ENCODE data around the gene NDUFA9.

Gene NDUFA9

GRCh38 chr12:4648501-4649357 is at the start of gene NDUFA9, which contains the start of gene AKAP3:
Gene NDUFA9 (plus strand): TSS chr12:4649114. CDS start chr12:4649127, 13 bp downstream.
Gene AKAP3 (minus strand): TSS chr12:4649051. CDS start chr12:4638196, 10,855 bp downstream.
- ATAC-seq (replicated peaks; ENCODE audit: extremely low read depth, poor library complexity, severe bottlenecking) (peak; percentile 90), DNase-seq (ENCODE audit: low spot score in 2 of 2) (peak; percentile 61)
- Mint-ChIP-seq H3K36me3 (ENCODE audit: insufficient read depth) (peaks cover 9% of the 10 kb centered on the region), H3K9me3 (no peaks in the 10 kb centered on the region), H3K27ac (ENCODE audit: low read depth) (peak within 1 kb of the TSS; percentile 90), H3K27me3 (no peaks in the 10 kb centered on the region), H3K4me1 (peaks cover 35% of the 10 kb centered on the region), H3K4me3 (peak within 1 kb of the TSS; percentile 93)

DNA sequence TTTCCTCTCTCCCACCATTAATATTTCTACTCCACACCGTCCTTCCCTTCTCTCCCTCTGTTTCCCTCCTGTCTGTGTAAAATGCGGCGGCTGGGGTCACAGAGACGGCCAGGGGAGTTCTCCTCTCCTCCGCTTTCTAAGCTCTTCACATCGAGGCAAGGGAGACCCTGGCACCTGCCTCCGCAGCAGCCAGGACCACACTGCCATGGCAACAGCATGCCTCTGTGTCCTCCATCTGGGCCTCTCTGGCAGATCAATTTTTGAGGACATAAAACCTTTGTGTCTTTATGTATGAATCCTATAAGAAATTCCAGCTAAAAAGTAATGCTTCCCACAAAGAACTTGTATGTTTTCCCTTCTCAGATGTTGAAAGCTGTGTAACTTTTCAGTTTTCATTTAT is 45.5 kb upstream of the NDUFA9 start:
- ATAC-seq (replicated peaks; ENCODE audit: extremely low read depth, poor library complexity, severe bottlenecking) (no peak), DNase-seq (ENCODE audit: low spot score in 2 of 2) (no peak)
- Mint-ChIP-seq H3K9me3 (no peaks in the 10 kb centered on the region), H3K4me3 (no peak overlapping the region), H3K36me3 (ENCODE audit: insufficient read depth) (peaks cover 10% of the 10 kb centered on the region), H3K27me3 (peaks cover 21% of the 10 kb centered on the region), H3K27ac (ENCODE audit: low read depth) (no peak overlapping the region), H3K4me1 (peaks cover 26% of the 10 kb centered on the region)

GRCh38 chr12:4603946-4604345 is 45.0 kb upstream of the NDUFA9 start:
- no peak overlapping the region for H3K4me3 Mint-ChIP-seq
- no peaks in the 10 kb centered on the region for H3K9me3 Mint-ChIP-seq
- H3K27ac Mint-ChIP-seq (ENCODE audit: low read depth), result no peak overlapping the region
- peaks cover 21% of the 10 kb centered on the region for H3K27me3 Mint-ChIP-seq
- peaks cover 10% of the 10 kb centered on the region for H3K36me3 Mint-ChIP-seq (ENCODE audit: insufficient read depth)
- H3K4me1 Mint-ChIP-seq, result peaks cover 26% of the 10 kb centered on the region
- DNase-seq (ENCODE audit: low spot score in 2 of 2), result no peak
- ATAC-seq (replicated peaks; ENCODE audit: extremely low read depth, poor library complexity, severe bottlenecking), result no peak

DNA sequence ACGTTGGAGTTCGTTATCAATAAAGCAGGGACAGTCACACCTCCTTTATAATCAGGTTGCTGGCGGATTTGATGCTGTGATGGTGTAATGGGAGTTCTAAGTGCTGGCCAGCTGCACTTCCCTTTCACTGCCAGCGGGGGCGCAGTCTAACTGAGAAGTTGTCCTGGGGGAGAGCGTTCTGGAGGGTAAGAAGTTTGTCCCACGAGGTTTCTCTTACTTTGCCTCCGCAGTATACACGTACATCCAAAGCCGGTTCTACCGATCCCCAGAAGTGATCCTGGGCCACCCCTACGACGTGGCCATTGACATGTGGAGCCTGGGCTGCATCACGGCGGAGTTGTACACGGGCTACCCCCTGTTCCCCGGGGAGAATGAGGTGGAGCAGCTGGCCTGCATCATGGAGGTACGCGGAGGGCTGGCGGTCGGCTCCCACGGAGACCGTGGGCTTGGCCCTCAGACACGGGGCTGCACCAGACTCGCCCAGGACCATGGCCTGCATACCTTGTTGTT is 44.2 kb upstream of the NDUFA9 start:
- peak; percentile 94 for ATAC-seq (replicated peaks; ENCODE audit: extremely low read depth, poor library complexity, severe bottlenecking)
- H3K9me3 Mint-ChIP-seq, result no peaks in the 10 kb centered on the region
- peaks cover 31% of the 10 kb centered on the region for H3K4me1 Mint-ChIP-seq
- H3K4me3 Mint-ChIP-seq, result peak overlapping the region; percentile 99
- peaks cover 21% of the 10 kb centered on the region for H3K27me3 Mint-ChIP-seq
- H3K27ac Mint-ChIP-seq (ENCODE audit: low read depth), result peak overlapping the region; percentile 92
- peaks cover 10% of the 10 kb centered on the region for H3K36me3 Mint-ChIP-seq (ENCODE audit: insufficient read depth)
- DNase-seq (ENCODE audit: low spot score in 2 of 2), result peak; percentile 65 to 66

DNA sequence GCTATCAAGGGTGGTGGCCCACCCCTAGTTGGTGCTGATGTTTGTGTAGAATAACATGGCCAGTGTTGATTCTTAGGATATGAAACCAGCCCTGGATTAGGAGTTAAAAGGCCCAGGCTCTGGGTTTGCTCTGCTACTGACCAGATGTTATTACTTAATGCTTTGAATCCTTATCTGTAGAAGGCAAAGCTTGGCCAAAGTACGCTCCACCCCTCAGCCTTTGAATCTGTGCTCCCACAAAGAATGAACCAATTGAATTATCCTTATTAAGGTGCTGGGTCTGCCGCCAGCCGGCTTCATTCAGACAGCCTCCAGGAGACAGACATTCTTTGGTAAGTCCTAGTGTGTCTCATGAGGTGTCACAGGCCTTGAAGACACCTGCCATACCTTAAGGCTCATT is 41.9 kb upstream of the NDUFA9 start:
- H3K9me3 Mint-ChIP-seq, result no peaks in the 10 kb centered on the region
- peaks cover 18% of the 10 kb centered on the region for H3K27me3 Mint-ChIP-seq
- H3K4me3 Mint-ChIP-seq, result no peak overlapping the region
- peaks cover 34% of the 10 kb centered on the region for H3K4me1 Mint-ChIP-seq
- H3K36me3 Mint-ChIP-seq (ENCODE audit: insufficient read depth), result peaks cover 14% of the 10 kb centered on the region
- ATAC-seq (replicated peaks; ENCODE audit: extremely low read depth, poor library complexity, severe bottlenecking) (no peak), DNase-seq (ENCODE audit: low spot score in 2 of 2) (no peak)
- H3K27ac Mint-ChIP-seq (ENCODE audit: low read depth), result peak overlapping the region; percentile 5

DNA sequence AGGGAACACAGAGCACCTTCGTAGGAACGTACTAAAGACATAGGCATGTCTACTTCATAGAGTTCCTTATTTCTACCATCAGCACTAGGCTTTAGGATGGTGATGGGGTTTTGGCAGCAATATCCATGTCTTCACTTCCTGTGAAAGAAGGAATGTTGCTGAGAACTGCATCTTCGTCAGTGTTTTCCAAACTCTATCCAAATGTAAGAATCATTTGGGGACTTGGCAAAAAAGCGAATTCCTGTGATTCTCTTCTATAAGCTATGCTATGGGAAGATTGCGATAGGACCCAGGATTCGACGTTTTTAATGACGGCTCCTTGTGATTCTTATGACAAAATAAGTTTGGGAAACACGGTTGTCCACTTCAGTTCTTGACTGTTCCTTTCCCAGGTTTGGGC is 39.8 kb upstream of the NDUFA9 start:
- Mint-ChIP-seq H3K4me3 (no peak overlapping the region), H3K27me3 (no peaks in the 10 kb centered on the region), H3K4me1 (peaks cover 34% of the 10 kb centered on the region), H3K9me3 (no peaks in the 10 kb centered on the region), H3K36me3 (ENCODE audit: insufficient read depth) (peaks cover 28% of the 10 kb centered on the region), H3K27ac (ENCODE audit: low read depth) (no peak overlapping the region)
- no peak for ATAC-seq (replicated peaks; ENCODE audit: extremely low read depth, poor library complexity, severe bottlenecking)
- no peak for DNase-seq (ENCODE audit: low spot score in 2 of 2)

DNA sequence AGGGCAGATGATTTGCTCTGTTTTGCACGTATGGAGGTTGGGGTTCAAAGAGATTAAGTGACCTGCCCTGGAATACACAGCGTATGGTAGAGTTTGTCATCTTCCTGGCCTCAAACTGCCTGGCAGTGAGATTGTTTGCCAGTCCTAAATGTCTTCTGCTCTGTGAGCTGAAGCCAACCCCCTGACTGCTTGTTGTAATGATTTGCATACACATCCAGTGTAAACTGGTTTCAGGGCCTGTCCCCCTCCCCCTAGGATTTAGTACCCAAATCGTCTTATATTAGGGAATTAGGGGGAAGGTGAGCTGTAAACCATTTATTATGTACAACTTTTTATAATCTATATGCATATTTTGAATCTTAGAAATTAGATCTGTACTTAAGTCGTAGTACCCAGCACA is 38.4 kb upstream of the NDUFA9 start:
- Mint-ChIP-seq H3K4me3 (no peak overlapping the region), H3K36me3 (ENCODE audit: insufficient read depth) (peaks cover 26% of the 10 kb centered on the region), H3K27me3 (no peaks in the 10 kb centered on the region), H3K4me1 (peaks cover 27% of the 10 kb centered on the region), H3K27ac (ENCODE audit: low read depth) (no peak overlapping the region), H3K9me3 (no peaks in the 10 kb centered on the region)
- DNase-seq (ENCODE audit: low spot score in 2 of 2) (no peak), ATAC-seq (replicated peaks; ENCODE audit: extremely low read depth, poor library complexity, severe bottlenecking) (no peak)

DNA sequence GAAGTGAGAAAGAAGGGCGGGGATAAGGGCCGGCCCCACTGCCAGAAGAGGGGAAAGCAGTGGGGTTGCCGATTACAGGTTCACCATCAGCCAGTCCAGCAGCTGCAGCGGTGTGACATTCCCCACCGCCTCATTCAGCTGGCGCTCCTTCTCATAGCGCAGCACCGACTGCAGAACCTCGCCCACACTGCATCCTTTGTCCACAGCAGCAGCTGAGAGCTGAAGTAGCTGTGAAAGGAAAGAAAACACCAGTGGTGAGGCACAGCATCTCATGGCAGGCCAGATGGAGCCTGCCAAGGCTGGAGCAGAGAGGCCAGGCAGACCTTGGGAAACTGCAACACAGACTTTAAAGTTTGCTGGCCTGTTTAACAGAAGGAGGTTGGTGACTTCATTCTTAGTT is 33.2 kb upstream of the NDUFA9 start:
- Mint-ChIP-seq H3K27me3 (no peaks in the 10 kb centered on the region), H3K36me3 (ENCODE audit: insufficient read depth) (peaks cover 23% of the 10 kb centered on the region), H3K4me1 (no peaks in the 10 kb centered on the region), H3K4me3 (no peak overlapping the region), H3K9me3 (no peaks in the 10 kb centered on the region), H3K27ac (ENCODE audit: low read depth) (no peak overlapping the region)
- ATAC-seq (replicated peaks; ENCODE audit: extremely low read depth, poor library complexity, severe bottlenecking), result no peak
- DNase-seq (ENCODE audit: low spot score in 2 of 2), result no peak

- H3K27me3 Mint-ChIP-seq, result peaks cover 6% of the 10 kb centered on the region
- no peak overlapping the region for H3K27ac Mint-ChIP-seq (ENCODE audit: low read depth)
- H3K9me3 Mint-ChIP-seq, result no peaks in the 10 kb centered on the region
- no peaks in the 10 kb centered on the region for H3K36me3 Mint-ChIP-seq (ENCODE audit: insufficient read depth)
- no peak overlapping the region for H3K4me3 Mint-ChIP-seq
- H3K4me1 Mint-ChIP-seq, result no peaks in the 10 kb centered on the region
- DNase-seq (ENCODE audit: low spot score in 2 of 2) (no peak), ATAC-seq (replicated peaks; ENCODE audit: extremely low read depth, poor library complexity, severe bottlenecking) (no peak)
Measured at GRCh38 chr12:4621511-4621910, 27.4 kb upstream of the NDUFA9 start.

DNA sequence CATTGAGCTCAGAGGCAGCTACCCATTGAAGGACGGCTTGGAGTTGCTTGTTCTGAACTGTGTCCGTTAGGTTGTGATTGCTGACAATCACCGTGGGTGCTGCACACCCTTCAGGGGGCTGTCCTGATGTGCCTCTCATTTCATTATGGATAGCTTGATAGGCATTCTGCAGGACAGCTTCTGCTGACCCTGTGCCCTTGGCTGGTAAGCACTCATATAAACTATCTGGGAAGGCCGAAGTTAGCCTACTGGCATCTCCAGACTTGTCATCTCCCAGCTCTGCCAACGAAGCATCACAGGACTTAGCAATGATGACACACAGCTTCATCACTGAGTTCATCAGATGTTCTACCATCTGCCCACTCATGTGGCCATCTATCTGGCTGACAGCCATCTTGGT is 22.4 kb upstream of the NDUFA9 start:
- Mint-ChIP-seq H3K36me3 (ENCODE audit: insufficient read depth) (no peaks in the 10 kb centered on the region), H3K27me3 (peaks cover 24% of the 10 kb centered on the region), H3K9me3 (no peaks in the 10 kb centered on the region), H3K27ac (ENCODE audit: low read depth) (no peak overlapping the region), H3K4me3 (no peak overlapping the region), H3K4me1 (no peaks in the 10 kb centered on the region)
- DNase-seq (ENCODE audit: low spot score in 2 of 2) (no peak), ATAC-seq (replicated peaks; ENCODE audit: extremely low read depth, poor library complexity, severe bottlenecking) (no peak)

DNA sequence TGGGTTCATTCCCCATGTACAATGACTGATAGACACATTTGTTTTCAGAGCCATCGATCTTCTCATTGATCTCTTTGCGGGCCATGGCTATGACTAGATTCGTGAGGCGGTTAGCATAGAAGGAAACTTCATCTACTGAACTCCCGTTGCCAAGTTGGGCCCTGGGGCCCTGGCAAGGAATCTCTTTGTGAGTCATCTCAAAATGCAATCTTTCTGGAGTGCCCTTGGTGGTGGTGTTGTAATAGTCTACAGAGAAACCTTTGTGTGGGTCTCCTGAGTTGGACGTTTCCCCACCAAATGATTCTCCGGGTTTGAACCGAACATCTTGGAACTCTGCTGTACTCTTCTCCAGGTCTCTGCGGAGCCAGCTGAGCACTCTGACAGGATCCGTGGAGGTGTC is 20.5 kb upstream of the NDUFA9 start:
- no peak overlapping the region for H3K4me3 Mint-ChIP-seq
- no peaks in the 10 kb centered on the region for H3K9me3 Mint-ChIP-seq
- no peaks in the 10 kb centered on the region for H3K4me1 Mint-ChIP-seq
- no peak overlapping the region for H3K27ac Mint-ChIP-seq (ENCODE audit: low read depth)
- no peaks in the 10 kb centered on the region for H3K36me3 Mint-ChIP-seq (ENCODE audit: insufficient read depth)
- H3K27me3 Mint-ChIP-seq, result peaks cover 28% of the 10 kb centered on the region
- no peak for DNase-seq (ENCODE audit: low spot score in 2 of 2)
- ATAC-seq (replicated peaks; ENCODE audit: extremely low read depth, poor library complexity, severe bottlenecking), result no peak

DNA sequence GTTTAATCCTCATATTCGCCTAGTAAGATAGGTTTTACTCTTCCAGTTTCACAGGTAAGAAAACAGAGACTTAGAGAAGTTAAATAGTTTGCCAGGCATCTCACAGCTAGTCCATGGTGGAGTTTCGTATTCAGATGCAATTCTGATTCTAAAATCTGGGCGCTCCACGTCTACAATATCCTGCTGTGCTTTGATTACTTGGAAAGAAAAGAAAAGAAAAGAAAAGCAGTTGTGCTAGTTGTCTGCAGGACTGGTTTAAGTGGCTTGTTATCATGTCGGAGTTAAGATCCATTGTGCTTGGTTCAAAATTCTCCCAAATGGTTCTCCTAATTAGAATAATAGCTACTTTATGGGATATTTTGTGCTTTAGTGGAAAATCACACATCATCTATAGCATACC is 18.7 kb upstream of the NDUFA9 start:
- no peaks in the 10 kb centered on the region for H3K36me3 Mint-ChIP-seq (ENCODE audit: insufficient read depth)

GRCh38 chr12:4643747-4644146 is 5.2 kb upstream of the NDUFA9 start:
- peaks cover 43% of the 10 kb centered on the region for H3K27me3 Mint-ChIP-seq
- DNase-seq (ENCODE audit: low spot score in 2 of 2) (no peak), ATAC-seq (replicated peaks; ENCODE audit: extremely low read depth, poor library complexity, severe bottlenecking) (no peak)
- H3K9me3 Mint-ChIP-seq, result no peaks in the 10 kb centered on the region
- no peaks in the 10 kb centered on the region for H3K4me1 Mint-ChIP-seq
- H3K4me3 Mint-ChIP-seq, result no peak overlapping the region
- no peak overlapping the region for H3K27ac Mint-ChIP-seq (ENCODE audit: low read depth)
- H3K36me3 Mint-ChIP-seq (ENCODE audit: insufficient read depth), result peaks cover 1% of the 10 kb centered on the region

More for the DNA sequence above, 18.7 kb upstream of the NDUFA9 start:
- Mint-ChIP-seq H3K9me3 (no peaks in the 10 kb centered on the region), H3K4me3 (no peak overlapping the region), H3K4me1 (no peaks in the 10 kb centered on the region), H3K27me3 (peaks cover 34% of the 10 kb centered on the region), H3K27ac (ENCODE audit: low read depth) (no peak overlapping the region)
- ATAC-seq (replicated peaks; ENCODE audit: extremely low read depth, poor library complexity, severe bottlenecking) (no peak), DNase-seq (ENCODE audit: low spot score in 2 of 2) (no peak)

Measured in central memory CD8-positive, alpha-beta T cell (primary cell).